K562 (cell line): Measurements from ENCODE around the gene DIAPH1. TPM values are rescaled to one million over a fixed set of nuclear protein-coding genes. Genes with fewer than 3 reads are reported as not detected.

Experiments used
- CBX3 ChIP-seq, 2 experiments: IDR thresholded peaks; 1 replicate in 1 of 2; 2 replicates in 1 of 2; pipeline ENCODE4 v1.6.1; 2012; ENCODE audit warnings: inconsistent platforms in 2 of 2, low read length in 2 of 2, borderline replicate concordance in 1 of 2, control low read depth in 1 of 2
- CHD1 ChIP-seq: fragments of 200-600 bp; sonication (generic); IDR thresholded peaks from one replicate; pipeline ENCODE4 v1.6.1; 2012; ENCODE audit warnings: mild to moderate bottlenecking, moderate library complexity, low read length, inconsistent platforms
- CUX1 ChIP-seq: fragments of 200-800 bp; sonication (Bioruptor generic); IDR thresholded peaks from 2 replicates; pipeline ENCODE4 v1.6.1; 2016; ENCODE audit warnings: missing genetic modification characterization, missing compliant biosample characterization
- DEAF1 ChIP-seq: fragments of 450-650 bp; formaldehyde crosslinking; IDR thresholded peaks from 2 replicates; pipeline ENCODE4 v1.4.0; 2020; ENCODE audit warnings: mild to moderate bottlenecking, moderate library complexity
- DNMT1 ChIP-seq: fragments of 450-650 bp; IDR thresholded peaks from 2 replicates; pipeline ENCODE4 v1.6.1; 2016; ENCODE audit warnings: antibody characterized with exemption, mild to moderate bottlenecking
- E2F6 ChIP-seq, 2 experiments: IDR thresholded peaks; 2 replicates each; pipeline ENCODE4 v1.6.1; 2011; ENCODE audit warnings: borderline replicate concordance in 1 of 2, control low read depth in 1 of 2, low read depth in 1 of 2, low read length in 1 of 2, mild to moderate bottlenecking in 1 of 2, mixed read lengths in 1 of 2, moderate library complexity in 1 of 2; ENCODE audit not compliant: insufficient read depth in 1 of 2, insufficient read length in 1 of 2, poor library complexity in 1 of 2, severe bottlenecking in 1 of 2; ENCODE audit errors: extremely low read depth in 1 of 2
- ETS2 ChIP-seq: IDR thresholded peaks from 2 replicates; pipeline ENCODE4 v1.6.1; 2016; ENCODE audit warnings: borderline replicate concordance, missing genetic modification characterization, mild to moderate bottlenecking, moderate library complexity, missing compliant biosample characterization; ENCODE audit not compliant: poor library complexity, severe bottlenecking
- FOXP1 ChIP-seq: sonication (generic); formaldehyde crosslinking; IDR thresholded peaks from 2 replicates; pipeline ENCODE4 v1.8.0; 2022; ENCODE audit warnings: mild to moderate bottlenecking, missing genetic modification reagents
- IFI16 ChIP-seq: fragments of 250-450 bp; sonication (Bioruptor Pico); IDR thresholded peaks from 2 replicates; pipeline ENCODE4 v2.1.2; 2022; ENCODE audit warnings: mild to moderate bottlenecking, inconsistent platforms
- ILF3 ChIP-seq: fragments of 450-650 bp; IDR thresholded peaks from 2 replicates; pipeline ENCODE4 v1.6.1; 2018; ENCODE audit warnings: antibody characterized with exemption, mild to moderate bottlenecking, moderate library complexity, borderline replicate concordance
- PTTG1 ChIP-seq: fragments of 450-650 bp; IDR thresholded peaks from 2 replicates; pipeline ENCODE4 v1.6.1; 2016; ENCODE audit warnings: low read depth, mild to moderate bottlenecking, missing genetic modification characterization, missing compliant biosample characterization
- RUNX1 ChIP-seq: sonication (generic); IDR thresholded peaks from 2 replicates; pipeline ENCODE4 v1.6.1; 2016; ENCODE audit warnings: antibody characterized with exemption, low read depth
- SIRT6 ChIP-seq: IDR thresholded peaks from one replicate; pipeline ENCODE4 v1.6.1; 2012; ENCODE audit warnings: low read depth, mild to moderate bottlenecking, control low read depth, inconsistent platforms, low read length, moderate library complexity
- SRF ChIP-seq, 2 experiments: fragments of 250-450, 450-650 bp in 1 of 2; sonication (Bioruptor Pico) in 1 of 2; sonication (generic) in 1 of 2; formaldehyde crosslinking; IDR thresholded peaks; 2 replicates each; pipeline versions ENCODE4 v1.5.0 to v1.5.1; 2020 to 2022; ENCODE audit warnings: mild to moderate bottlenecking in 1 of 2, missing genetic modification reagents in 1 of 2
- XRCC3 ChIP-seq: fragments of 450-650 bp; IDR thresholded peaks from 2 replicates; pipeline ENCODE4 v1.6.1; 2017; ENCODE audit warnings: mild to moderate bottlenecking, moderate library complexity
- ZNF740 ChIP-seq, 3 experiments: fragments of 200-800 bp in 1 of 3; sonication (Bioruptor generic) in 1 of 3; sonication (generic) in 1 of 3; formaldehyde crosslinking in 1 of 3; IDR thresholded peaks; 2 replicates each; pipeline versions ENCODE4 v1.6.1 to v1.8.0; 2016 to 2022; ENCODE audit warnings: mild to moderate bottlenecking in 2 of 3, missing compliant biosample characterization in 2 of 3, missing genetic modification characterization in 2 of 3, missing genetic modification reagents in 1 of 3
- polyA plus RNA-seq, 8 experiments: library from polyadenylated mRNA; depleted of rRNA in 4 of 8; stranded (reverse) in 5 of 8; unstranded in 3 of 8; fragments of >200 nt; fragmentation: Nextera tagmentation in 2 of 8; fragmentation: Illumina TruSeq in 1 of 8; extraction: Ambion mirVana in 2 of 8; extraction: Trizol in 1 of 8; gene quantifications; 2 replicates each; pipeline versions ENCODE4 v1.2.1 to v1.2.3, GENCODE V29; 2011 to 2014; ENCODE audit warnings: inconsistent platforms in 1 of 8, missing spikeins in 1 of 8
- total RNA-seq, 7 experiments: library from RNA; depleted of rRNA in 6 of 7; stranded (reverse); fragments of >200 nt in 6 of 7; fragmentation: Illumina TruSeq in 2 of 7; extraction: Trizol in 2 of 7; gene quantifications; 2 replicates each; pipeline versions ENCODE4 v1.2.1 to v1.2.3, GENCODE V29; 2011 to 2021; ENCODE audit warnings: low replicate concordance in 1 of 7

Gene DIAPH1
- total and polyA plus RNA-seq, 9 of the 15 experiments (the other 6 are each of a cell fraction or from before 2014, with no cell fraction given) = 60.8 to 328 (median 97.8) TPM

- TF ChIP-seq CHD1 (no peak), E2F6 (IDR thresholded peaks at IDR 0.05; ENCODE audit: borderline replicate concordance in 1 of 2, extremely low read depth in 1 of 2, insufficient read depth in 1 of 2, insufficient read length in 1 of 2, low read depth in 1 of 2, low read length in 1 of 2, poor library complexity in 1 of 2, severe bottlenecking in 1 of 2) (peak in 1 of 2 experiments; percentile 12), FOXP1 (CRISPR knock-in tag) (no peak), RUNX1 (no peak), DEAF1 (no peak), XRCC3 (no peak), ZNF740 (CRISPR knock-in tag; IDR thresholded peaks at IDR 0.05) (peak; percentile 78), ZNF740 (tag; IDR thresholded peaks at IDR 0.05) (no peak), IFI16 (CRISPR knock-in tag) (no peak), CBX3 (IDR thresholded peaks at IDR 0.05; ENCODE audit: borderline replicate concordance in 1 of 2, low read length in 2 of 2) (no peak), SIRT6 (no peak), ILF3 (no peak), DNMT1 (no peak), SRF (CRISPR knock-in tag; IDR thresholded peaks at IDR 0.05) (no peak), CUX1 (no peak), ETS2 (no peak), PTTG1 (tag) (no peak)
Observed at GRCh38 chr5:141637123-141637766, 18.4 kb upstream of the DIAPH1 start (continued).
